ENCODE results near the gene CRACR2A. TPM values are rescaled to one million over a fixed set of nuclear protein-coding genes. Genes with fewer than 3 reads are reported as not detected.

The CRACR2A gene
- polyA plus RNA-seq, 3 donors: 2.8 to 10.7 (median 5.8) TPM

- intact Hi-C loops (cut with micrococcal nuclease): no loop called here
- H3K4me3 Mint-ChIP-seq: no peak overlapping the region
- TF ChIP-seq CTCF (IDR thresholded peaks at IDR 0.05): no peak
- no peaks in the 10 kb centered on the region for H4K20me1 ChIP-seq (ENCODE audit: insufficient read depth, low read length)
- no peak for DNase-seq
- H3K4me2 ChIP-seq (replicated peaks; ENCODE audit: extremely low read depth, low read length, poor library complexity, severe bottlenecking): no peak overlapping the region
- peak overlapping the region in 1 of 7 donors; percentile 20 for H3K27ac Mint-ChIP-seq
- WGBS (ENCODE audit: insufficient coverage): 84% methylated on average over 9 of the region's 9 CpGs
- H3K4me1 ChIP-seq (ENCODE audit: control insufficient read depth in 1 of 2, insufficient read depth in 2 of 2, low read length in 2 of 2): peaks cover 7 to 13% of the 10 kb centered on the region in 2 donors
- H3K9me3 Mint-ChIP-seq: peaks cover 0 to 5% (median 2%) of the 10 kb centered on the region in 7 donors
- H3K36me3 Mint-ChIP-seq: peaks cover 29 to 34% of the 10 kb centered on the region in 2 donors
- H2AFZ ChIP-seq (ENCODE audit: insufficient read depth, low read depth, low read length, poor library complexity, severe bottlenecking): no peak overlapping the region
- peaks cover 3 to 36% of the 10 kb centered on the region in 2 donors for H3K36me3 ChIP-seq (replicated peaks in 1 of 2; ENCODE audit: control insufficient read depth in 1 of 2, insufficient read depth in 2 of 2, low read length in 2 of 2)
- no peaks in the 10 kb centered on the region for H3K79me2 ChIP-seq (ENCODE audit: insufficient read depth, low read length)
- H3K9ac ChIP-seq (ENCODE audit: insufficient read depth, low read length, poor library complexity, severe bottlenecking): no peak overlapping the region
- no peaks in the 10 kb centered on the region for H3K27me3 ChIP-seq (ENCODE audit: control insufficient read depth in 2 of 2, insufficient read depth in 2 of 2, low read length in 2 of 2)
- peaks cover 8 to 16% (median 11%) of the 10 kb centered on the region in 3 donors for H3K27me3 Mint-ChIP-seq (ENCODE audit: low read depth in 3 of 3)
- H3K9me3 ChIP-seq (replicated peaks in 1 of 2; ENCODE audit: control insufficient read depth in 1 of 2, insufficient read depth in 1 of 2, low read length in 2 of 2): no peaks in the 10 kb centered on the region
- H3K4me3 ChIP-seq (replicated peaks in 1 of 3; ENCODE audit: low read depth in 2 of 3, low read length in 3 of 3): no peak overlapping the region
- H3K4me1 Mint-ChIP-seq: peaks cover 12% of the 10 kb centered on the region
- no peak overlapping the region for H3K27ac ChIP-seq (ENCODE audit: low read depth in 1 of 2, low read length in 2 of 2)
Observed at GRCh38 chr12:3607039-3607720, 145.7 kb downstream of the CRACR2A start.

- Mint-ChIP-seq H3K27ac (no peak overlapping the region), H3K9me3 (peaks cover 0 to 5% (median 0%) of the 10 kb centered on the region in 7 donors), H3K4me1 (peaks cover 12% of the 10 kb centered on the region), H3K27me3 (ENCODE audit: low read depth in 3 of 3) (peaks cover 8 to 21% (median 14%) of the 10 kb centered on the region in 3 donors), H3K4me3 (no peak overlapping the region), H3K36me3 (peaks cover 25 to 26% of the 10 kb centered on the region in 2 donors)
- Histone ChIP-seq H3K27me3 (ENCODE audit: control insufficient read depth in 2 of 2, insufficient read depth in 2 of 2, low read length in 2 of 2) (no peaks in the 10 kb centered on the region), H3K4me3 (replicated peaks in 1 of 3; ENCODE audit: low read depth in 2 of 3, low read length in 3 of 3) (no peak overlapping the region), H3K4me2 (replicated peaks; ENCODE audit: extremely low read depth, low read length, poor library complexity, severe bottlenecking) (no peak overlapping the region), H4K20me1 (ENCODE audit: insufficient read depth, low read length) (no peaks in the 10 kb centered on the region), H3K4me1 (ENCODE audit: control insufficient read depth in 1 of 2, insufficient read depth in 2 of 2, low read length in 2 of 2) (peaks cover 7 to 13% of the 10 kb centered on the region in 2 donors), H3K9me3 (replicated peaks in 1 of 2; ENCODE audit: control insufficient read depth in 1 of 2, insufficient read depth in 1 of 2, low read length in 2 of 2) (no peaks in the 10 kb centered on the region), H2AFZ (ENCODE audit: insufficient read depth, low read depth, low read length, poor library complexity, severe bottlenecking) (no peak overlapping the region), H3K9ac (ENCODE audit: insufficient read depth, low read length, poor library complexity, severe bottlenecking) (no peak overlapping the region), H3K36me3 (replicated peaks in 1 of 2; ENCODE audit: control insufficient read depth in 1 of 2, insufficient read depth in 2 of 2, low read length in 2 of 2) (peaks cover 3 to 28% of the 10 kb centered on the region in 2 donors), H3K27ac (ENCODE audit: low read depth in 1 of 2, low read length in 2 of 2) (no peak overlapping the region), H3K79me2 (ENCODE audit: insufficient read depth, low read length) (no peaks in the 10 kb centered on the region)
- DNase-seq: no peak
- WGBS (ENCODE audit: insufficient coverage): 82% methylated on average over 8 of the region's 10 CpGs
- TF ChIP-seq CTCF (IDR thresholded peaks at IDR 0.05): no peak
- intact Hi-C loops (cut with micrococcal nuclease): no loop called here
Observed at GRCh38 chr12:3606128-3606527, 146.8 kb downstream of the CRACR2A start.

Measured in CD14-positive monocyte (primary cell).